HFFc6 (cell line): Measurements from ENCODE around the gene TRIM45. TPM values are rescaled to one million over a fixed set of nuclear protein-coding genes. Genes with fewer than 3 reads are reported as not detected.
A peak's percentile ranks its signal among the peaks of the same experiment; 100 is the strongest.
"Not testable (repeated sequence)": the region's sequence is repeated elsewhere in the genome, so short reads cannot be mapped to it uniquely, and the experiment has no call there.

Source experiments
- DNase-seq: peaks from one replicate; pipeline ENCODE4 v3.0.0-alpha.2; 2018
- H3K27ac Mint-ChIP-seq: 2 replicates; pipeline ENCODE4 v1.8.0; 2020; ENCODE audit warnings: mild to moderate bottlenecking, mixed read lengths
- H3K27me3 Mint-ChIP-seq: 2 replicates; pipeline ENCODE4 v1.8.0; 2021; ENCODE audit warnings: mild to moderate bottlenecking, moderate library complexity, mixed read lengths; ENCODE audit not compliant: insufficient read depth
- H3K36me3 Mint-ChIP-seq: 2 replicates; pipeline ENCODE4 v1.8.0; 2021; ENCODE audit warnings: low read depth, mixed read lengths
- H3K4me1 Mint-ChIP-seq: 2 replicates; pipeline ENCODE4 v1.8.0; 2020; ENCODE audit warnings: low read depth, mixed read lengths
- H3K4me3 Mint-ChIP-seq: 2 replicates; pipeline ENCODE4 v1.8.0; 2020; ENCODE audit warnings: mild to moderate bottlenecking, moderate library complexity, mixed read lengths
- H3K9me3 Mint-ChIP-seq: 2 replicates; pipeline ENCODE4 v1.8.0; 2020; ENCODE audit warnings: mild to moderate bottlenecking, mixed read lengths
- CTCF ChIP-seq: fragments of 200-600 bp; sonication (generic); IDR thresholded peaks from 2 replicates; pipeline ENCODE4 v1.5.0; 2021; ENCODE audit warnings: antibody characterized with exemption, mild to moderate bottlenecking
- total RNA-seq, 6 experiments: library from RNA; stranded (reverse); fragmentation: NEBNext Ultra II Directional; extraction: Animal tissue kit (Norgen Biotek cat#: 25700); gene quantifications; 2 replicates in 1 of 6; 3 replicates in 5 of 6; pipeline ENCODE4 v1.2.3, GENCODE V29; 2021

TRIM45 gene
- total RNA-seq, 6 experiments from 2014 or later: 2.1 to 4.4 (median 3.6) TPM

GRCh38 chr1:117162816-117163215, 41.3 kb upstream of the TRIM45 start:
- H3K4me3 Mint-ChIP-seq: no peak overlapping the region
- H3K9me3 Mint-ChIP-seq: 0 out of 2 replicates have a peak, but pooled peaks cover 4% of the 10 kb centered on the region
- DNase-seq: no peak
- peaks cover 25% of the 10 kb centered on the region for H3K4me1 Mint-ChIP-seq
- peaks cover 10% of the 10 kb centered on the region for H3K27me3 Mint-ChIP-seq
- no peak for TF ChIP-seq CTCF
- no peaks in the 10 kb centered on the region; the same call in 1 of the 2 replicates for H3K36me3 Mint-ChIP-seq
- H3K27ac Mint-ChIP-seq: no peak overlapping the region

- no peak overlapping the region for H3K27ac Mint-ChIP-seq
- no peaks in the 10 kb centered on the region; the same call in 1 of the 2 replicates for H3K36me3 Mint-ChIP-seq
- peaks cover 16% of the 10 kb centered on the region for H3K4me1 Mint-ChIP-seq
- no peak for DNase-seq
- no peak overlapping the region for H3K4me3 Mint-ChIP-seq
- H3K27me3 Mint-ChIP-seq: peaks cover 16% of the 10 kb centered on the region
- TF ChIP-seq CTCF: no peak
- H3K9me3 Mint-ChIP-seq: 0 out of 2 replicates have a peak, but pooled peaks cover 4% of the 10 kb centered on the region
Measured at GRCh38 chr1:117161887-117162286, 40.3 kb upstream of the TRIM45 start.

- H3K27ac Mint-ChIP-seq, H3K36me3 Mint-ChIP-seq, H3K27me3 Mint-ChIP-seq, DNase-seq, H3K9me3 Mint-ChIP-seq, H3K4me3 Mint-ChIP-seq: not testable (repeated sequence)
- H3K4me1 Mint-ChIP-seq: peaks cover 43% of the 10 kb centered on the region
Measured at GRCh38 chr1:117151305-117151704, 29.8 kb upstream of the TRIM45 start.

- Mint-ChIP-seq H3K36me3 (peaks cover 7% of the 10 kb centered on the region; the same call in 1 of the 2 replicates), H3K4me3 (no peak overlapping the region), H3K27me3 (no peaks in the 10 kb centered on the region; the same call in 1 of the 2 replicates), H3K27ac (no peak overlapping the region), H3K9me3 (peaks cover 9% of the 10 kb centered on the region; the same call in 1 of the 2 replicates), H3K4me1 (peaks cover 50% of the 10 kb centered on the region)
- DNase-seq: no peak
- peak; percentile 26; the same call in 1 of the 2 replicates for TF ChIP-seq CTCF
Measured at GRCh38 chr1:117150316-117150715, 28.8 kb upstream of the TRIM45 start.

- DNase-seq: peak; percentile 92
- H3K4me3 Mint-ChIP-seq: peak overlapping the region; percentile 81
- TF ChIP-seq CTCF: no peak
- peak overlapping the region; percentile 93 for H3K27ac Mint-ChIP-seq
- peaks cover 9% of the 10 kb centered on the region; the same call in 1 of the 2 replicates for H3K9me3 Mint-ChIP-seq
- peaks cover 70% of the 10 kb centered on the region for H3K4me1 Mint-ChIP-seq
- peaks cover 7% of the 10 kb centered on the region; the same call in 1 of the 2 replicates for H3K36me3 Mint-ChIP-seq
- no peaks in the 10 kb centered on the region; the same call in 1 of the 2 replicates for H3K27me3 Mint-ChIP-seq
Measured at GRCh38 chr1:117147856-117148588, 26.5 kb upstream of the TRIM45 start.

- H3K9me3 Mint-ChIP-seq: peaks cover 9% of the 10 kb centered on the region; the same call in 1 of the 2 replicates
- peak overlapping the region; percentile 93 for H3K27ac Mint-ChIP-seq
- no peak for TF ChIP-seq CTCF
- no peak for DNase-seq
- H3K27me3 Mint-ChIP-seq: no peaks in the 10 kb centered on the region; the same call in 1 of the 2 replicates
- peaks cover 7% of the 10 kb centered on the region; the same call in 1 of the 2 replicates for H3K36me3 Mint-ChIP-seq
- peaks cover 76% of the 10 kb centered on the region for H3K4me1 Mint-ChIP-seq
- peak overlapping the region; percentile 81 for H3K4me3 Mint-ChIP-seq
Measured at GRCh38 chr1:117147341-117147831, 25.8 kb upstream of the TRIM45 start.
